ENCODE results near the gene ZNF335. TPM values are rescaled to one million over a fixed set of nuclear protein-coding genes. Genes with fewer than 3 reads are reported as not detected.

The ZNF335 gene
- total and polyA plus RNA-seq, 12 donors: 4.9 to 13.1 (median 7.3) TPM

- TF ChIP-seq CTCF (IDR thresholded peaks at IDR 0.05): no peak
- no peak overlapping the region for H3K4me3 ChIP-seq
- H3K4me1 ChIP-seq: peaks cover 0 to 81% (median 3%) of the 10 kb centered on the region in 9 donors
- ATAC-seq (no peak), DNase-seq (no peak)
- H3K27ac ChIP-seq: peak overlapping the region in 1 of 10 donors; percentile 42
- no peaks in the 10 kb centered on the region for H3K9me3 ChIP-seq
- H3K27me3 ChIP-seq: peaks cover 12 to 98% (median 74%) of the 10 kb centered on the region in 7 donors
- H3K36me3 ChIP-seq: no peaks in the 10 kb centered on the region
- intact Hi-C loops (cut with DNase I): loop anchor here in 1 of 10 donors (5.0 kb wide), 1 partner anchor 949 kb away; no protein-coding TSS in a partner anchor
- WGBS, 2 donors: 76 to 82% methylated on average over 6 of the region's 6 CpGs
Measured at GRCh38 chr20:46006022-46006705, 34.2 kb upstream of the ZNF335 start.

DNA sequence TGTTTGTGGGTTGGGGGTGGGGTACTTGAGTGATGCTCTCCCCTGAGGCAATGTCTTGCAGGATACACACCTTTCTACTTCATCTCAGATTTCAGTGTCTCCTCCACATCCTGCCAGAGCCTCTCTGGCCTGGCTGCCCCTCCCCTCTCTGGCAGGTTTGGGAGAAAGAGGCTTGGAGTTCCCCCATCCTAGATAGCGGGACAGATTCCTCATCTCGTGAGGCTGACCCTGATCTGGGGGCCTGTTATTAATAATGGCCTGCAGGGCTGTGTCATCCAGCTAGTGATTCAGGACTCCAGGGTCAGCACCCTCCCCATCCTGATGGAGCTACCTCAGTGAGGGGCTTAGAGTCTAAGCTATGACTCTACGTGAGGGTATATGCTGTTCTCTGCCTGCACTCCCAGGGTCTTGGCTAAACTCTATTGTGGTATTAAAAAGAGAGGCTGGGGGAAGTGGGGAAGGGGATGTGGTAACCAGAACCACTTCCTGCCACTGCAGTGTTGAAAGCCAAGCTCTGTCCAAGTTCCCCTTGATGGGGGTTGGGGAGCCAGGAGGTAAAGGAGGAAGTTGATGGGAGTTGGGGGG is 33.0 kb upstream of the ZNF335 start:
- DNase-seq: peak in 1 of 2 donors; percentile 48
- H3K4me3 ChIP-seq: peak overlapping the region in 1 of 10 donors; percentile 20
- WGBS, 2 donors: 24 to 25% methylated on average over 3 of the region's 3 CpGs

DNA sequence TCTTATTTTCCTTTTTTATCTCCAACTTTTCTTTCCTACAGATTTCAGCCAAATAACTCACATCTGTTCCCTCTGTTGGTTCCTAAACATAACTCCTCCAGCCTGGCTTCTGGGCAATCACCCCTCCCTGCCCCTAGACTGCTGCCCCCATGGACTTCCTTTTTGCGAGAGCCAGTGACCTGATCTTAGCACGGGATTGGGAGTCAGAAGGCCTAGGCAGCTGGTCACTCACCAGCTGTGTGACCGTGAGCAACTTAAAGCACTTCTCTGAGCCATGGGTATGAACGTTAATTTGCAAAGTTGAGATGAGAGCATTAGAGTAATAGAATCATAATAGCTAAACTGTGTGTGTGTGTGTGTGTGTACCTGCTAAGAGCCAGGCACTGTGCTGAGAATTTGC is 32.2 kb upstream of the ZNF335 start:
- no peak overlapping the region for H3K4me3 ChIP-seq
- peaks cover 0 to 97% (median 64%) of the 10 kb centered on the region in 7 donors for H3K27me3 ChIP-seq
- peaks cover 0 to 81% (median 7%) of the 10 kb centered on the region in 9 donors for H3K4me1 ChIP-seq
- peak in 7 of 8 donors; percentile 35 to 80 (median 65) for ATAC-seq
- peak in 1 of 2 donors; percentile 20 for DNase-seq
- H3K9me3 ChIP-seq: no peaks in the 10 kb centered on the region
- WGBS, 2 donors: 46 to 55% methylated on average over 4 of the region's 4 CpGs
- intact Hi-C loops (cut with DNase I): no loop called here
- no peaks in the 10 kb centered on the region for H3K36me3 ChIP-seq
- no peak for TF ChIP-seq CTCF (IDR thresholded peaks at IDR 0.05)
- H3K27ac ChIP-seq: peak overlapping the region in 1 of 10 donors; percentile 78

More for the DNA sequence above, 33.0 kb upstream of the ZNF335 start:
- peak; percentile 42 to 79 (median 76) for ATAC-seq
- Histone ChIP-seq H3K4me1 (peaks cover 0 to 81% (median 7%) of the 10 kb centered on the region in 9 donors), H3K27me3 (peaks cover 0 to 97% (median 64%) of the 10 kb centered on the region in 7 donors), H3K9me3 (no peaks in the 10 kb centered on the region), H3K36me3 (no peaks in the 10 kb centered on the region), H3K27ac (peak overlapping the region in 1 of 10 donors; percentile 78)
- TF ChIP-seq CTCF (IDR thresholded peaks at IDR 0.05): no peak
- intact Hi-C loops (cut with DNase I): loop anchor here in 1 of 10 donors (5.0 kb wide), 1 partner anchor 948 kb away; no protein-coding TSS in a partner anchor

GRCh38 chr20:46002008-46002407 is 30.0 kb upstream of the ZNF335 start:
- no peak for TF ChIP-seq CTCF (IDR thresholded peaks at IDR 0.05)
- intact Hi-C loops (cut with DNase I): no loop called here
- no peaks in the 10 kb centered on the region for H3K9me3 ChIP-seq
- H3K4me1 ChIP-seq: peaks cover 0 to 82% (median 7%) of the 10 kb centered on the region in 9 donors
- no peak overlapping the region for H3K27ac ChIP-seq
- 86 to 91% methylated on average over 3 of the region's 3 CpGs for WGBS, 2 donors
- ATAC-seq: no peak
- no peaks in the 10 kb centered on the region for H3K36me3 ChIP-seq
- peaks cover 0 to 96% (median 63%) of the 10 kb centered on the region in 7 donors for H3K27me3 ChIP-seq
- DNase-seq: no peak
- H3K4me3 ChIP-seq: no peak overlapping the region

Measured in heart right ventricle (tissue), 16 donors.